ENCODE data around the gene NRIP1. TPM values are rescaled to one million over a fixed set of nuclear protein-coding genes. Genes with fewer than 3 reads are reported as not detected.
A peak's percentile ranks its signal among the peaks of the same experiment; 100 is the strongest.
"Not testable (repeated sequence)": the region's sequence is repeated elsewhere in the genome, so short reads cannot be mapped to it uniquely, and the experiment has no call there.

Gene NRIP1
- polyA plus RNA-seq, 12 donors: 28.1 to 76.8 (median 52.7) TPM; not detected in 1

- no peak for DNase-seq
Measured at GRCh38 chr21:14981246-14981645, 83.6 kb downstream of the NRIP1 start.

GRCh38 chr21:14979264-14979663 is 85.5 kb downstream of the NRIP1 start:
- DNase-seq: no peak

GRCh38 chr21:14977814-14978213 is 87.0 kb downstream of the NRIP1 start:
- peak; percentile 12 for DNase-seq

GRCh38 chr21:14975136-14975919 is 89.5 kb downstream of the NRIP1 start:
- DNase-seq: no peak

GRCh38 chr21:14972678-14973077 is 92.1 kb downstream of the NRIP1 start:
- DNase-seq: no peak

GRCh38 chr21:14968821-14969220 is 96.0 kb downstream of the NRIP1 start:
- no peak for DNase-seq

GRCh38 chr21:14968029-14968428 is 96.8 kb downstream of the NRIP1 start:
- no peak for DNase-seq

GRCh38 chr21:14964621-14965020 is 100.2 kb downstream of the NRIP1 start:
- DNase-seq: no peak

- DNase-seq: no peak
Measured at GRCh38 chr21:14962217-14962616, 102.6 kb downstream of the NRIP1 start.

- no peak for DNase-seq
Measured at GRCh38 chr21:14961502-14961901, 103.3 kb downstream of the NRIP1 start.

- DNase-seq: no peak
Measured at GRCh38 chr21:14959343-14959742, 105.5 kb downstream of the NRIP1 start.

- no peak for DNase-seq
Measured at GRCh38 chr21:14957836-14958235, 107.0 kb downstream of the NRIP1 start.

GRCh38 chr21:14956807-14957206 is 108.0 kb downstream of the NRIP1 start:
- DNase-seq: no peak

- no peak for DNase-seq
Measured at GRCh38 chr21:14955936-14956520, 108.8 kb downstream of the NRIP1 start.

- DNase-seq: no peak
Measured at GRCh38 chr21:14952916-14953315, 111.9 kb downstream of the NRIP1 start.

GRCh38 chr21:14949603-14950002 is 115.2 kb downstream of the NRIP1 start:
- no peak for DNase-seq

GRCh38 chr21:14947613-14948160 is 117.1 kb downstream of the NRIP1 start:
- no peak for DNase-seq

- DNase-seq: no peak
Measured at GRCh38 chr21:14945176-14945575, 119.6 kb downstream of the NRIP1 start.

- DNase-seq: no peak
Measured at GRCh38 chr21:14943616-14944015, 121.2 kb downstream of the NRIP1 start.

- no peak for DNase-seq
Measured at GRCh38 chr21:14942801-14943490, 121.9 kb downstream of the NRIP1 start.

- DNase-seq: not testable (repeated sequence)
Measured at GRCh38 chr21:14927324-14927723, 137.5 kb downstream of the NRIP1 start.

GRCh38 chr21:14926186-14926585 is 138.6 kb downstream of the NRIP1 start:
- DNase-seq: peak; percentile 25

- DNase-seq: no peak
Measured at GRCh38 chr21:14923468-14923867, 141.3 kb downstream of the NRIP1 start.

All from muscle of arm (tissue), 12 donors.